ENCODE measurements around the gene DNM3.

The DNM3 gene

DNA sequence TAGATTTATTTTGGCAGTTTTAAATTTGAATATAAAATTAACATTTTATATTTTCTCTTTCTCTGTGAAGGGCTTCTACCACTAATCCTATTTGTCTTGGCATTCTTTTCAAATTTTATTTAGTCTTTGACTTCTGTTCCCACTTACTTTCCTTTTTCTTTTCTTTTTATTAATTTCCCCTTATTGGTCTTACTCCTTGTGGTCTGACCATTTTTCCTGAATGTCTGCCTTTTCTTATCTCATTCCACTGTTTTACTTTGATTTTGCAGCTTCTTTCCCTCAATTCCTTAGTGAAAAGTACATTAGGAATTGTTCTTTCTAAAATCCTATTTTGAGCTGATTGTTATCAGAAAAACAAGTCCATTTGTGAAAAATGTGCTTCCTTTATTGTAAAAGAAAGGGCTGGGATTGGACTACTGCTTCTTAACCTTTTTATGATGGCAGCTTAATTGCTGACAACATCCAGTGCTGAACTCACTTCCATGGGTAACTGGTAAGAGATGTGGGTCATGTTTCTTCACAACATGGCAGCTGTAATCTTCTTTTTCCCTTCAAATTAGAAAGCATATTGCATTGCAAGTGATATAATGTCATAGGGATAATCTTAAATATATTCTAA, 284.6 kb downstream of the DNM3 start:
- TF ChIP-seq TCF7L2 (IDR thresholded peaks at IDR 0.05; ENCODE audit: borderline replicate concordance, low read depth, low read length) (no peak), ZNF624 (tag by site-specific recombination; IDR thresholded peaks at IDR 0.05) (no peak), ZBTB26 (tag by site-specific recombination; optimal IDR thresholded peaks at IDR 0.05) (no peak), ZNF19 (tag by site-specific recombination; IDR thresholded peaks at IDR 0.05; ENCODE audit: low read depth) (no peak), ZBTB20 (tag by site-specific recombination; IDR thresholded peaks at IDR 0.05) (no peak)
- TF ChIP-seq, protein P1, sequence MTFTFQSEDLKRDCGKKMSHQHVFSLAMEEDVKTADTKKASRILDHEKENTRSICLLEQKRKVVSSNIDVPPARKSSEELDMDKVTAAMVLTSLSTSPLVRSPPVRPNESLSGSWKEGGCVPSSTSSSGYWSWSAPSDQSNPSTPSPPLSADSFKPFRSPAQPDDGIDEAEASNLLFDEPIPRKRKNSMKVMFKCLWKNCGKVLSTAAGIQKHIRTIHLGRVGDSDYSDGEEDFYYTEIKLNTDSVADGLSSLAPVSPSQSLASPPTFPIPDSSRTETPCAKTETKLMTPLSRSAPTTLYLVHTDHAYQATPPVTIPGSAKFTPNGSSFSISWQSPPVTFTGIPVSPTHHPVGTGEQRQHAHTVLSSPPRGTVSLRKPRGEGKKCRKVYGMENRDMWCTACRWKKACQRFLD (tag by site-specific recombination; IDR thresholded peaks at IDR 0.05) = no peak
- Histone ChIP-seq H3K9me3 (ENCODE audit: control insufficient read depth, insufficient read depth, low read depth, low read length) (no peaks in the 10 kb centered on the region), H3K4me1 (ENCODE audit: control insufficient read depth, insufficient read depth, low read length) (no peaks in the 10 kb centered on the region), H3K36me3 (ENCODE audit: control insufficient read depth in 2 of 2, insufficient read depth in 1 of 2, low read length in 2 of 2) (no peaks in the 10 kb centered on the region), H3K4me3 (ENCODE audit: low read depth, low read length) (no peak overlapping the region), H3K27ac (ENCODE audit: extremely low read depth, low read depth, low read length) (no peak overlapping the region)
- POLR2A ChIA-PET = no interaction called here
- CTCF ChIA-PET = interaction anchor here (0.6 to 1.2 kb wide), 4 partner anchors 9 to 326 kb away, joined by 3 to 4 read pairs (median 3); no protein-coding TSS in a partner anchor

- no peaks in the 10 kb centered on the region for H3K9me3 ChIP-seq (ENCODE audit: control insufficient read depth, insufficient read depth, low read depth, low read length)
- CTCF ChIA-PET = interaction anchor here (0.7 to 1.2 kb wide), 2 partner anchors 267 to 312 kb away, joined by 3 read pairs; no protein-coding TSS in a partner anchor
- TF ChIP-seq FEZF1 (tag by site-specific recombination; IDR thresholded peaks at IDR 0.05) (no peak), ZNF214 (tag by site-specific recombination; IDR thresholded peaks at IDR 0.05; ENCODE audit: borderline replicate concordance) (no peak), ZNF146 (tag by site-specific recombination; IDR thresholded peaks at IDR 0.05) (no peak), SP2 (tag by site-specific recombination; IDR thresholded peaks at IDR 0.05) (no peak), SCRT1 (tag by site-specific recombination; IDR thresholded peaks at IDR 0.05; ENCODE audit: borderline replicate concordance) (no peak), ZNF555 (tag by site-specific recombination; conservative IDR thresholded peaks at IDR 0.05) (no peak), IKZF3 (tag by site-specific recombination; IDR thresholded peaks at IDR 0.05) (no peak), ZNF830 (tag by site-specific recombination; IDR thresholded peaks at IDR 0.05; ENCODE audit: low read depth) (no peak), ZNF148 (tag by site-specific recombination; IDR thresholded peaks at IDR 0.05; ENCODE audit: borderline replicate concordance) (no peak), ZNF416 (tag by site-specific recombination; IDR thresholded peaks at IDR 0.05) (no peak), ZNF544 (tag by site-specific recombination; IDR thresholded peaks at IDR 0.05) (no peak), ZNF138 (tag by site-specific recombination; IDR thresholded peaks at IDR 0.05; ENCODE audit: borderline replicate concordance) (no peak)
- TF ChIP-seq, protein P2, sequence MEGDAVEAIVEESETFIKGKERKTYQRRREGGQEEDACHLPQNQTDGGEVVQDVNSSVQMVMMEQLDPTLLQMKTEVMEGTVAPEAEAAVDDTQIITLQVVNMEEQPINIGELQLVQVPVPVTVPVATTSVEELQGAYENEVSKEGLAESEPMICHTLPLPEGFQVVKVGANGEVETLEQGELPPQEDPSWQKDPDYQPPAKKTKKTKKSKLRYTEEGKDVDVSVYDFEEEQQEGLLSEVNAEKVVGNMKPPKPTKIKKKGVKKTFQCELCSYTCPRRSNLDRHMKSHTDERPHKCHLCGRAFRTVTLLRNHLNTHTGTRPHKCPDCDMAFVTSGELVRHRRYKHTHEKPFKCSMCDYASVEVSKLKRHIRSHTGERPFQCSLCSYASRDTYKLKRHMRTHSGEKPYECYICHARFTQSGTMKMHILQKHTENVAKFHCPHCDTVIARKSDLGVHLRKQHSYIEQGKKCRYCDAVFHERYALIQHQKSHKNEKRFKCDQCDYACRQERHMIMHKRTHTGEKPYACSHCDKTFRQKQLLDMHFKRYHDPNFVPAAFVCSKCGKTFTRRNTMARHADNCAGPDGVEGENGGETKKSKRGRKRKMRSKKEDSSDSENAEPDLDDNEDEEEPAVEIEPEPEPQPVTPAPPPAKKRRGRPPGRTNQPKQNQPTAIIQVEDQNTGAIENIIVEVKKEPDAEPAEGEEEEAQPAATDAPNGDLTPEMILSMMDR (tag by site-specific recombination; IDR thresholded peaks at IDR 0.05) = no peak
- TF ChIP-seq, protein P3, sequence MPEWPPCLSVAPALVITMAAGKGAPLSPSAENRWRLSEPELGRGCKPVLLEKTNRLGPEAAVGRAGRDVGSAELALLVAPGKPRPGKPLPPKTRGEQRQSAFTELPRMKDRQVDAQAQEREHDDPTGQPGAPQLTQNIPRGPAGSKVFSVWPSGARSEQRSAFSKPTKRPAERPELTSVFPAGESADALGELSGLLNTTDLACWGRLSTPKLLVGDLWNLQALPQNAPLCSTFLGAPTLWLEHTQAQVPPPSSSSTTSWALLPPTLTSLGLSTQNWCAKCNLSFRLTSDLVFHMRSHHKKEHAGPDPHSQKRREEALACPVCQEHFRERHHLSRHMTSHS (tag by site-specific recombination; IDR thresholded peaks at IDR 0.05) = no peak
- TF ChIP-seq, protein P4, sequence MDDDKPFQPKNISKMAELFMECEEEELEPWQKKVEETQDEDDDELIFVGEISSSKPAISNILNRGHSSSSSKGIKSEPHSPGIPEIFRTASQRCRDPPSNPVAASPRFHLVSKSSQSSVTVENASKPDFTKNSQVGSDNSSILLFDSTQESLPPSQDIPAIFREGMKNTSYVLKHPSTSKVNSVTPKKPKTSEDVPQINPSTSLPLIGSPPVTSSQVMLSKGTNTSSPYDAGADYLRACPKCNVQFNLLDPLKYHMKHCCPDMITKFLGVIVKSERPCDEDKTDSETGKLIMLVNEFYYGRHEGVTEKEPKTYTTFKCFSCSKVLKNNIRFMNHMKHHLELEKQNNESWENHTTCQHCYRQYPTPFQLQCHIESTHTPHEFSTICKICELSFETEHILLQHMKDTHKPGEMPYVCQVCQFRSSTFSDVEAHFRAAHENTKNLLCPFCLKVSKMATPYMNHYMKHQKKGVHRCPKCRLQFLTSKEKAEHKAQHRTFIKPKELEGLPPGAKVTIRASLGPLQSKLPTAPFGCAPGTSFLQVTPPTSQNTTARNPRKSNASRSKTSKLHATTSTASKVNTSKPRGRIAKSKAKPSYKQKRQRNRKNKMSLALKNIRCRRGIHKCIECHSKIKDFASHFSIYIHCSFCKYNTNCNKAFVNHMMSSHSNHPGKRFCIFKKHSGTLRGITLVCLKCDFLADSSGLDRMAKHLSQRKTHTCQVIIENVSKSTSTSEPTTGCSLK (tag by site-specific recombination; IDR thresholded peaks at IDR 0.05) = no peak
- H3K36me3 ChIP-seq (ENCODE audit: control insufficient read depth in 2 of 2, insufficient read depth in 1 of 2, low read length in 2 of 2) = no peaks in the 10 kb centered on the region
- H3K27ac ChIP-seq (ENCODE audit: extremely low read depth, low read depth, low read length) = no peak overlapping the region
- H3K4me1 ChIP-seq (ENCODE audit: control insufficient read depth, insufficient read depth, low read length) = peaks cover 6% of the 10 kb centered on the region; the same call in 1 of the 2 replicates
- no peak overlapping the region for H3K4me3 ChIP-seq (ENCODE audit: low read depth, low read length)
- POLR2A ChIA-PET = no interaction called here
Observed at GRCh38 chr1:172132836-172133235, 291.5 kb downstream of the DNM3 start.
